ENCODE measurements around the gene AOC1. TPM values are rescaled to one million over a fixed set of nuclear protein-coding genes. Genes with fewer than 3 reads are reported as not detected.
"Not testable (repeated sequence)": the region's sequence is repeated elsewhere in the genome, so short reads cannot be mapped to it uniquely, and the experiment has no call there.

AOC1 gene
- 0.05 and 0.21 TPM in 2 replicates for total RNA-seq (2014; rRNA removed; shearing (Covaris generic))
- polyA plus RNA-seq (2015; cell fraction: cytosol; rRNA removed), result 0.24 and 1.5 TPM in 2 replicates
- not detected in 2 replicates for polyA plus RNA-seq (2015; cell fraction: nucleus; rRNA removed)

GRCh38 chr7:150852371-150852905, at the start of gene AOC1:
AOC1 (plus strand) TSS chr7:150852517; CDS start chr7:150856471, 3,954 bp downstream.
- in situ Hi-C loops (cut with HindIII; ENCODE audit: low pct_unique_long_range_greater_than_20kb, low sequenced_read_pairs), result no loop called here

GRCh38 chr7:150803161-150803860, 49.0 kb upstream of the AOC1 start:
- DNase-seq (ENCODE audit: low read depth, low spot score), result no peak
- in situ Hi-C loops (cut with HindIII; ENCODE audit: low pct_unique_long_range_greater_than_20kb, low sequenced_read_pairs), result no loop called here

More at GRCh38 chr7:150852371-150852905, at the start of gene AOC1:
- no peak for DNase-seq (ENCODE audit: low read depth, low spot score)

DNA sequence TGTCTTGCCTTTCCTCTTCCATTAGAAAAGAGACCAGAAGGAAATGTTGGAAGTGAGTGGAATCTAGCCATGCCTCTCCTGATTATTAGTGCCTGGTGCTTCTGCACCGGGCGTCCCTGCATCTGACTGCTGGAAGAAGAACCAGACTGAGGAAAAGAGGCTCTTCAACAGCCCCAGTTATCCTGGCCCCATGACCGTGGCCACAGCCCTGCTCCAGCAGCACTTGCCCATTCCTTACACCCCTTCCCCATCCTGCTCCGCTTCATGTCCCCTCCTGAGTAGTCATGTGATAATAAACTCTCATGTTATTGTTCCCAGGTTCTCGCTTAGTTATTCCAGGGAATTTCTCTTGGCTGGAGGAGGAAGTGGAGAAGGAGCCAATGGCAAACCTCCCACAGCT, 47.5 kb upstream of the AOC1 start:
- DNase-seq (ENCODE audit: low read depth, low spot score), result no peak
- in situ Hi-C loops (cut with HindIII; ENCODE audit: low pct_unique_long_range_greater_than_20kb, low sequenced_read_pairs), result no loop called here

DNA sequence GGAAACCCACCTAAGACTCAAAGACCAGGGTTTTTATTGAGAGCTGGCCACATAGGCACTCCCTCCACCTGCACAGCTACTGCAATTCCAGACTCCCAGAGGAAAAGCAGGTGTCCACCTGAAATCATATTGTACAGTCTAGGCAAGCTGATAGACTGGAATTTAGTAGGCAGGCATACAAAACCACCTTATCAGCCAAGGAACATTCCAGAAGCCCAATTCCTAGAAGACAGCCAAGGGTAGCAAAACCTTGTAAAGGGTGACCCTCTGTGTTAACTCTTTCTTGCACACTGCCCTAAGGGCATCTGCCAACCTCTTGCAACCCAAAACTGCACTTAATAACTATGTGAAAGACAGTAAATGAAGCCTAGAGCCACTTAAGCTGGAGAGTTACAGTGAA, 46.5 kb upstream of the AOC1 start:
- in situ Hi-C loops (cut with HindIII; ENCODE audit: low pct_unique_long_range_greater_than_20kb, low sequenced_read_pairs), result no loop called here
- no peak for DNase-seq (ENCODE audit: low read depth, low spot score)

GRCh38 chr7:150806454-150806853, 45.9 kb upstream of the AOC1 start:
- DNase-seq (ENCODE audit: low read depth, low spot score), result no peak
- in situ Hi-C loops (cut with HindIII; ENCODE audit: low pct_unique_long_range_greater_than_20kb, low sequenced_read_pairs), result no loop called here

- DNase-seq (ENCODE audit: low read depth, low spot score), result no peak
- in situ Hi-C loops (cut with HindIII; ENCODE audit: low pct_unique_long_range_greater_than_20kb, low sequenced_read_pairs), result no loop called here
Measured at GRCh38 chr7:150806863-150807262, 45.5 kb upstream of the AOC1 start.

GRCh38 chr7:150807616-150808438, 44.5 kb upstream of the AOC1 start:
- in situ Hi-C loops (cut with HindIII; ENCODE audit: low pct_unique_long_range_greater_than_20kb, low sequenced_read_pairs); DNase-seq (ENCODE audit: low read depth, low spot score): not testable (repeated sequence)

DNA sequence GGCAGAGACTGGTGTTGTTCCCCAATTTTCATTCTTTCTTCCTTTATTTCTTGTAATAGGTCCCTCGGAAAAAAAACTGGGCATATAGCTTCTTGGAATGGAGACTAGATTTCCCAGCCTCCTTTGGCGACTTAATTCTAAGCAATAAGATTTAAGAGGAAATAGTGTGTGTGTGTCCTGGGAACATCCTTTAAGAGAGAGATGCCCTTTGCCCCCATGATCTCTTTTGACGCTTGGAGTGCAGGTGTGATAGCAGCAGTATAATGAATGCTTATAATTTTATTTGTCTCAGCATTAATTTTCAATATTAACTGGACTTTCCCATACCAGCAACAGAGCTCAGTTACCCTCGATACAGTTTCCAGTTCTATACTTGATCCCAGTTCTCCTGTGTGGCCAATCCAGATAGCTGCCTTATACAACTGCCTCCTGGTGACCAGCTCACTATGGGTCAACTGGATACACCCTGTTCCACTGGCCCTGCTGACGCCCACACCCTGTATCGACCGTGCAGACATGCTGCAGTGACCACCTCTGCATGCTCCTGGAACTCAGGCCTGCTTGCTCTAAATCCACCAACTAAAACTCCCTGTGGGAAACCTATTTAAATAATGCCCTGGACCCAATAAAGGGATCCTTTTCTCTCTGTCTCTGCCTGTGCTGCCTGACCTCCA, 37.9 kb upstream of the AOC1 start:
- DNase-seq (ENCODE audit: low read depth, low spot score), result no peak
- in situ Hi-C loops (cut with HindIII; ENCODE audit: low pct_unique_long_range_greater_than_20kb, low sequenced_read_pairs), result no loop called here

- DNase-seq (ENCODE audit: low read depth, low spot score), result no peak
- in situ Hi-C loops (cut with HindIII; ENCODE audit: low pct_unique_long_range_greater_than_20kb, low sequenced_read_pairs), result no loop called here
Measured at GRCh38 chr7:150818971-150819370, 33.3 kb upstream of the AOC1 start.

GRCh38 chr7:150820148-150820547, 32.2 kb upstream of the AOC1 start:
- DNase-seq (ENCODE audit: low read depth, low spot score), result no peak
- in situ Hi-C loops (cut with HindIII; ENCODE audit: low pct_unique_long_range_greater_than_20kb, low sequenced_read_pairs), result no loop called here

- in situ Hi-C loops (cut with HindIII; ENCODE audit: low pct_unique_long_range_greater_than_20kb, low sequenced_read_pairs), result no loop called here
- DNase-seq (ENCODE audit: low read depth, low spot score), result no peak
Measured at GRCh38 chr7:150820578-150821198, 31.6 kb upstream of the AOC1 start.

DNA sequence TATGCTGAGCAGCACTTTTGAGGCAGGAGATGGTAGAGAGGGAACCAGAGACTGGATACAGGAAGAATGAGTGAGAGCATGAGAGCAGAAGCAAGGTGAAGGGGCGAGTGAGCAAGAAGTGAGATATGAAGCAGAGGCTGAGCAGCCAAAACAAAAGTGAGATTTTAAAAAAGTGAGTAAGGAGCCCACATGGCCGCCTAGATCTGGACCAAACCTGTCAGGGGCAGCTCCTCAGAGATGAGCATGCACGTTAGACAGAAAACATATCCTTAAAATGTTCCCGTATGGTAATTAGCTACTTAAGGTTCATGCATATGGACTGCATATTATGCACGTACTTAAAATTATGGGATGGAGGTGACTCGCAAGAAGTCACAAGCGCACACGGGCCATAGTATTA, 29.3 kb upstream of the AOC1 start:
- no peak for DNase-seq (ENCODE audit: low read depth, low spot score)
- in situ Hi-C loops (cut with HindIII; ENCODE audit: low pct_unique_long_range_greater_than_20kb, low sequenced_read_pairs), result no loop called here

DNA sequence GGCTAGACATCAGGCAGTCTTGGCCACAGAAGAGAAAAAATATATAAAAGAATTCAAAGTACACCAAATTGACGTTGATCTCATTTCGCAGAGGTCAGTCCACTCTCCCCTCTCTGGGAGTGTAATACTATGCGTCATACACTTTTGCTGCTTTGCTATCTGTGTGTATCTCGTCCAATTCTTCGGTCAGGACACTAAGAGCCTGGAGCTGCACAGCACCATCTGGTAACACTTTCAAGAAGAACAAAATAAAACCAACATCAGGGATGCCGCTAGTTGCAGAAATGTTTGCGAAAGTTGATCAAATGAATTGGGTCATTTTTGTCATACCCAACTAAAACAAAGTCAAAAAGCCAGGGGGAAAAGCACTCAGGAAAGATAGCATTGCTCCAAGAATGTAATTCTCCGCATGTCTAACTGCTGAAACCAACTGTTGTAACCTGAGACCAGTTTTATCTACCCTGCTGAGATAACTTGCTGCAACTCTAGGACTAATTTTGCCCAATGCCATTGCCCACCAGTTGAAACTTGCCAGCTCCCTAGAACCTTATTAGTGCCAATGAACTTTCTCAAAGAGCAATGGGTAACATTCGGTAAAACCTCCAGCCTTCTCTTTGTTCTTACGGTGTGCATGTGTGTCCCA, 28.7 kb upstream of the AOC1 start:
- in situ Hi-C loops (cut with HindIII; ENCODE audit: low pct_unique_long_range_greater_than_20kb, low sequenced_read_pairs), result no loop called here
- no peak for DNase-seq (ENCODE audit: low read depth, low spot score)

DNA sequence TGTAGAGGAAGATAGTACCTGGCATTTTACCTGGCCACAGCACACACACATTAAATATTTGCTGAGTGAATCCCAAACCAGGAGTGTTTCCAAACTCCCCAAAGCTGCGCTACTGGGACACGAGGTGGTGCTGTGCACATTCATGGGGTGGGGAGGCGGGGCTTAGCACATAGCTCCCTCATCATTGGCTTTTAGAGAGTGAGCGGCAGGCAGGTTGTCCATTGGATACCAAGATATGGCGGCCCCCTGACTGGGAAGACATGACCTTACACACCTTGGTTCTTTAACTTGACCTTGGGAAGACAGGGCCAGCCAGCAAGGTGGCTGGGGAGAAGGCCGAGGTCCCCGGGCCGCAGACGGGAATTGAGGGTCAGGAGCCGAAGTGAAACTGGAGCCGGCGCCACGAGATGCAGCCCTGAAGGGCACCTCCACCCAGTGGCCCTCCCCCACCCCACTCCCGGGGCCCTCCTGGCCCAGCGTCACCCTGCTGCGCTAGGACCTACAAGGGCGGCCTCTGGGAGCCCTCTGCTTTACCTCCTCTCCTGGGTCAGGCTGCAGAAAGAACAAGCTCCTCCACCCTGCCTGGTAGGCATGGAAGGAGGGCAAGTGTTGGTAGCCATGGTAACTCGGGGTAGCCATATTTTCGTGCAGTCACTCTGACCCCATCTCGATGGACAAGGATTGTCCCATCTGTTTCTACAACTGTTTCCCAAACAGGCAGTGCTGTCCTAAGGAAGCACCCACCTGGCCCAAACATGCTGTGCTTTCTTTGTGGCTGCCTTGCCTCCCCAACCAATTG, 27.7 kb upstream of the AOC1 start:
- in situ Hi-C loops (cut with HindIII; ENCODE audit: low pct_unique_long_range_greater_than_20kb, low sequenced_read_pairs), result no loop called here
- DNase-seq (ENCODE audit: low read depth, low spot score), result peak; percentile 63

GRCh38 chr7:150826061-150826849, 26.1 kb upstream of the AOC1 start:
- DNase-seq (ENCODE audit: low read depth, low spot score), result no peak
- in situ Hi-C loops (cut with HindIII; ENCODE audit: low pct_unique_long_range_greater_than_20kb, low sequenced_read_pairs), result no loop called here

DNA sequence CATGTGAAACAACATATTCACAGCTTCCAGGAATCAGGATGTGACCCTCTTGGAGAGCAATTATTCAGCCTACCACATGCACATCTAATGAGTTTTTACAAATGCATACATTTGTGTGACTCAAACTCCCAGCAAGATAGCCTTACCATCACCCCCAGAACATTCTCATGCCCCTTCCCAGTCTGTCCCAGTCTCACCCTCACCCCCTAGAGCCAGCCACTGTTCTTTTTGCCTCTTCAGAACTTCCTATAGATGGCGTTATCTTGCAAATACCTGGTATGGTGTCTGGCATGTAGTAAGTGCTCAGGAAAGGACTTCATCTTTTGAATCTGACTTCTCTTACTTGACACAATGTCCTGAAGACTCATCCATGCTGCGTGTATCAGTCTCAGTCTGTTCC, 23.9 kb upstream of the AOC1 start:
- no peak for DNase-seq (ENCODE audit: low read depth, low spot score)
- in situ Hi-C loops (cut with HindIII; ENCODE audit: low pct_unique_long_range_greater_than_20kb, low sequenced_read_pairs), result no loop called here
